Effector CD8-positive, alpha-beta T cell (primary cell): ENCODE data around the gene KCNAB1.
"Not testable (repeated sequence)": the region's sequence is repeated elsewhere in the genome, so short reads cannot be mapped to it uniquely, and the experiment has no call there.

Experiments used
- DNase-seq: peaks from one replicate; lab custom pipeline; 2025; lab: John Stamatoyannopoulos, UW

The KCNAB1 gene

GRCh38 chr3:156271508-156271907 lies 151.1 kb downstream of the KCNAB1 start:
- no peak for DNase-seq

GRCh38 chr3:156271995-156272719 lies 151.8 kb downstream of the KCNAB1 start:
- DNase-seq = no peak

- DNase-seq = no peak
These were observed 152.8 kb downstream of the KCNAB1 start for GRCh38 chr3:156273111-156273694.

GRCh38 chr3:156274791-156275190 lies 154.4 kb downstream of the KCNAB1 start:
- DNase-seq = no peak

- DNase-seq = not testable (repeated sequence)
These were observed 164.3 kb downstream of the KCNAB1 start for GRCh38 chr3:156284637-156285036.

GRCh38 chr3:156285626-156286025 lies 165.2 kb downstream of the KCNAB1 start:
- no peak for DNase-seq

- no peak for DNase-seq
These were observed 170.5 kb downstream of the KCNAB1 start for GRCh38 chr3:156290924-156291271.

GRCh38 chr3:156291272-156292123 lies 171.1 kb downstream of the KCNAB1 start:
- DNase-seq = peak; percentile 1

GRCh38 chr3:156293566-156293965 lies 173.2 kb downstream of the KCNAB1 start:
- DNase-seq = no peak

- no peak for DNase-seq
These were observed 177.2 kb downstream of the KCNAB1 start for GRCh38 chr3:156297582-156297981.

- no peak for DNase-seq
These were observed 177.6 kb downstream of the KCNAB1 start for GRCh38 chr3:156298014-156298413.

GRCh38 chr3:156298938-156299337 lies 178.6 kb downstream of the KCNAB1 start:
- no peak for DNase-seq

- no peak for DNase-seq
These were observed 179.2 kb downstream of the KCNAB1 start for GRCh38 chr3:156299569-156299968.

- DNase-seq = no peak
These were observed 180.0 kb downstream of the KCNAB1 start for GRCh38 chr3:156300371-156300770.

- DNase-seq = no peak
These were observed 180.8 kb downstream of the KCNAB1 start for GRCh38 chr3:156300929-156301840.

- no peak for DNase-seq
These were observed 182.8 kb downstream of the KCNAB1 start for GRCh38 chr3:156303001-156303707.

GRCh38 chr3:156304406-156304805 lies 184.0 kb downstream of the KCNAB1 start:
- DNase-seq = no peak

- no peak for DNase-seq
These were observed 185.3 kb downstream of the KCNAB1 start for GRCh38 chr3:156305672-156306071.

- DNase-seq = no peak
These were observed 187.3 kb downstream of the KCNAB1 start for GRCh38 chr3:156307704-156308103.

- no peak for DNase-seq
These were observed 191.1 kb downstream of the KCNAB1 start for GRCh38 chr3:156311431-156311830.

- DNase-seq = no peak
These were observed 191.6 kb downstream of the KCNAB1 start for GRCh38 chr3:156311930-156312329.
